GM12864 (cell line): ENCODE data around the gene INPP4B.

Source experiments
- DNase-seq: peaks from one replicate; pipeline ENCODE4 v3.0.0-alpha.2; 2011; ENCODE audit warnings: low read depth
- H3K4me3 ChIP-seq: 2 replicates; pipeline ENCODE4 v1.5.1; 2011; ENCODE audit warnings: mild to moderate bottlenecking, low read depth, low read length, control low read depth
- TF ChIP-seq, protein P1 (sequence below): IDR thresholded peaks from 2 replicates; pipeline ENCODE4 v1.5.1; 2011; ENCODE audit warnings: low read depth, mild to moderate bottlenecking, moderate library complexity, low read length, control low read depth, inconsistent platforms; ENCODE audit errors: missing control alignments

The INPP4B gene

DNA sequence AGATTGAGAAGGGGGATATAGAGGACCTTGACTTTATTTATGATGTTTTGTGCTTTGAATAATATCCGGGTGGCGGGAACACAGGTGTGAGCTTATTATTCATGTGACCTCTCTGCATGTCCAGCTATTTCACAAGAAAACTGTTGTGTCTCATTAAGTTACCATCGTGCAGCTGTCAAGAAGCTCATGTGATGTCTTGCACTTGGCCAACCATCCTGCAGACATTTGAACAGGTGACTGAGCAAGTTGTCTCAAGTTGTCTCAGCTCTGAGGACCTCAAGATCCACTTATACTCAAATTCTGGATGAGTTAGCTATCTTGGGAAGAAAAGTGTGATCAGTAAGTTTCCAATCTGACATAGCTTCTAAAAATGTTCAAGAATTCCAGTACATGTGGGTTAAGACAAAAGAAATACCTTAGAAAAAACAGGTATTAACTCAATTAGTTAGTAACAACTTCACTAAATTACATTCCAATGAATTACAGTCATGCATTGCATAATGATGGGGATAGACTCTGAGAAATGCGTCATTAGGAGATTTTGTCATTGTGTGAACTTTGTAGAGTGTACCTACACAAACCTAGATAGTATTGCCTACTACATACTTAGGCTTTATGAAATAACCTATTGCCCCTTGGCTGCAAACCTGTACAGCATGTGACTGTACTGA, 462.2 kb downstream of the INPP4B start:
- no peak for DNase-seq
- no peak overlapping the region for H3K4me3 ChIP-seq
- TF ChIP-seq, protein P1, sequence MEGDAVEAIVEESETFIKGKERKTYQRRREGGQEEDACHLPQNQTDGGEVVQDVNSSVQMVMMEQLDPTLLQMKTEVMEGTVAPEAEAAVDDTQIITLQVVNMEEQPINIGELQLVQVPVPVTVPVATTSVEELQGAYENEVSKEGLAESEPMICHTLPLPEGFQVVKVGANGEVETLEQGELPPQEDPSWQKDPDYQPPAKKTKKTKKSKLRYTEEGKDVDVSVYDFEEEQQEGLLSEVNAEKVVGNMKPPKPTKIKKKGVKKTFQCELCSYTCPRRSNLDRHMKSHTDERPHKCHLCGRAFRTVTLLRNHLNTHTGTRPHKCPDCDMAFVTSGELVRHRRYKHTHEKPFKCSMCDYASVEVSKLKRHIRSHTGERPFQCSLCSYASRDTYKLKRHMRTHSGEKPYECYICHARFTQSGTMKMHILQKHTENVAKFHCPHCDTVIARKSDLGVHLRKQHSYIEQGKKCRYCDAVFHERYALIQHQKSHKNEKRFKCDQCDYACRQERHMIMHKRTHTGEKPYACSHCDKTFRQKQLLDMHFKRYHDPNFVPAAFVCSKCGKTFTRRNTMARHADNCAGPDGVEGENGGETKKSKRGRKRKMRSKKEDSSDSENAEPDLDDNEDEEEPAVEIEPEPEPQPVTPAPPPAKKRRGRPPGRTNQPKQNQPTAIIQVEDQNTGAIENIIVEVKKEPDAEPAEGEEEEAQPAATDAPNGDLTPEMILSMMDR: no peak

DNA sequence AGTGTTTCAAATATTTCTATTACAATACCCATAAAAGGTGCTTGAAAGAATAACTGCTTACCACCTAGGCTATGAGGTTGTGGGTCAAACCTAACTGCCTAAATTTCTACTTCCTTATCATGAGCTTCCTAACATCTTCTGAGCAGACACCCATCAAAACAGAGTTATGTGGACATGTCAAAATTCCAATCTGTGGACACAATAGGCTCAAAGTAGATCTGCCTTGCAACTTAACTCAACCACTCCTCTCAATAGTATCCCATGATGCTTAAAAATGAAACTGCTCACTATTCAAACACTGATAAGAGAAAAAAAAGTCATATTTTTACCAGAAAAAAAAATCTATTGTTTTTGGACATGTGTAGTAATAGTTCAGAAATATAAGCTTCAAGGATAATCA, 462.7 kb downstream of the INPP4B start:
- DNase-seq: no peak
- H3K4me3 ChIP-seq: no peak overlapping the region
- TF ChIP-seq, protein P1: no peak

DNA sequence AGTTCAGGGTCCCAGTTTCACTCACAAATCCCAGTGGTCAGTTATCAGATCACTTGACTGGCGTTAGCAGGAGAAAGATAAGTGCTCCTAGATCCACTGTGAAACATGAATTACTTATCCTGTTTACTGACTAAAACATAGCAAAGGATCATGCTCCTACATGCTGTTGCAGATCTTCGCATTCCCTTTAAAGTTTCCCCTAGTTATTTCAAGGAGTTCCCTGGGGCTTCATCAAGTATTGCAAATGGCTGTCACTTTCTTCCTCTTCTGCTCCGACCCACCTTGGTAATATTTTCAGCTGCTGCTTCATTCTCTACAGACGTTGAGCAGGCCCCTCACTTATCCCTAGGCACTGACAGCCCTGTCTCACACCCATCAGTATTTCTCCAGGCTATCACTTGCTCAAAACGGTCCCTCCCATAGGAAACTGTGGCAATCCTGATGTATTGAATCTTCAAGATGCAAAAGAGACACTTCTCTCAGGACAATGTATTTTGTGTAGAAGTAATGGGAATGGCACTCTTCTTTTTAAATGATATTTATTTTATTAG, 466.0 kb downstream of the INPP4B start:
- no peak overlapping the region for H3K4me3 ChIP-seq
- TF ChIP-seq, protein P1: no peak
- no peak for DNase-seq

DNA sequence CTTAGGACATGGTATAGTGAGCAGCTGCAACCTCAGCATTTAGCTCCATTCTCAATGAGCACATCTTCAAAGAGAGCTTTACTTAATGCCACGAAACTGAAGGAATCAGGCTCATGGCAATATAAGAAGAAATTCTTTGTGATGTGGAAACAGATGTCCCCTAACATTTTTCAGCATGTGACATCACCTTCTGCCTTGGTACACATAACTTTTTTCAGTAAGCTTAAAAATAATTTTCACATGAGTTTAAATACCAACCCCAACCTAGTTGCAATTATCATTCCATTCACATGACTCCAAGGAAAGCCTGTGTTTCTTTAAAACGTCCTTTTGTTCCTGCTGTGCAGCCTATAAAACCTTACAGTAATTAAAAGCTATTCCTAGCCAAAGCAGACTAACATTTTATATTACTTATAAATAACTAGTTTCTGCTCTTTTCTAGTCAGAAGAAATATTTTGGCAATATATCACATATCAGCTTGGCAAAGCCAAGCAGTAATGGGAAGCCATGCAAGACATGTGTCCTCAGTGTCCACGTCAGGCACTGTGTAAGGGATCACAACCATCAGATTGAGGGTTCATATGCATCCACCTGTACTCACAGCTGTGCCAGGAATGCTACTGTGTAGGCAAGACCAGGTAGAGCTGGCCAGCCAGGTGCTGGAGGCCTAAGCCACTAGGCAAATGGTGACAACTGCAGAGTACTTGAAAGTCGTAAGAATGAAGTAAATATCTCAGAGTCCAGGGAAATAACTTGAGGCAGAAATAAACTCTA, 466.6 kb downstream of the INPP4B start:
- TF ChIP-seq, protein P1: no peak
- DNase-seq: no peak
- no peak overlapping the region for H3K4me3 ChIP-seq

DNA sequence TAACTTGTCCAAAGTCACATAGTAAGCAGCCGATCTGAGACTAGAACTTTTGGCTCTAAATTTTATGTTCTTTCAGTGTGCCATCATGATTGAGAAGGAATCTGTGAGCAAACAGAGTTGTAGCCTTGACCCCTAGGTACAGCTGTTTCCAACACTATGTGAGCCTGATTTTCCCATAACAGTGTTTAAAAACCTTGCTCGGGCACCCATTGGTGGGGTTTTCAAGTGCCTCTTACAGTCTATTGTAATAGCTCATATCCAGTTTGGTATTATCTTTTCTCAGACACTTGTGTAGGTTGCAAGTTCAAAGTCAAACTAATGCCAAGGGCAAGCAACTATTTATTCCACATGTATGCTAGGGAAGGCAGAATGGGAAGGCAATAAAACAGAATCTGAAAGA, 467.9 kb downstream of the INPP4B start:
- TF ChIP-seq, protein P1: no peak
- no peak overlapping the region for H3K4me3 ChIP-seq
- no peak for DNase-seq

DNA sequence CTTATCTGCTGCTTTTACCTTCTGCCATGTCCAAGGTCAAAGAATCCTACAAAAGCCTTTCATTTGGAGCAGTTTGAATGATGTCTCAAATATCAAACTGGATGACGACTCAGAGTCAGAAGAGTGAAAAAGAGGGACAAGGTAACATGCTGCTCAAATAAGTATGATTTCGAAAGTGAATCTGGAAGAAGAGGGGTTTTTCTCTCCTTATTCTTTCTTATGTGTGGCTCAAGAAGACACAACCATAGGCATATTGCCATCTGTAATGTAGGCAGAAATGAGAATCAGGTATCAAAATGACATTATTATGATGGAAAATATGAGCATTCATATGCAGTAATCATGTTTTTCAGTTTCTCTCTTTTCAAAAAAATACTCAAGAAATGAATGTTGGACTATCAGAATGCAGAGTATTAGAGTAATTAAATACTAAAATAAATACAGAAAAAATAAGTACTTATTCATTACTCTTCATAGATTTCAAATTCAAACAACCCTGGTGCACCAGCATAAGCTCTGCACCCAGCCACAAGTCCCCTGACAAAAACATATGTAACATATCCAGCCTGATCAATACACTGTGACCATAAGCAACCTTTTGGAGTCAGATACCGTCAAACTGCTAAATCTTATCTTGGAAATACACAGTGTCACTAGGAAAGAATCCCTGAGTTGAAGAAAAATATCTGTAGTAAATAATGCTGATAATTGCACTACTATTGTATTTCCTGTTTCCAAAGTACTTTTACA, 468.6 kb downstream of the INPP4B start:
- no peak overlapping the region for H3K4me3 ChIP-seq
- DNase-seq: no peak
- TF ChIP-seq, protein P1: no peak
